GM23248 (cell line): ENCODE results near the gene MME.
"Not testable (repeated sequence)": the region's sequence is repeated elsewhere in the genome, so short reads cannot be mapped to it uniquely, and the experiment has no call there.

ENCODE experiments used
- EZH2 ChIP-seq: fragments of 200-600 bp; sonication (generic); IDR thresholded peaks from 2 replicates; pipeline ENCODE4 v1.6.1; 2018; ENCODE audit warnings: antibody characterized with exemption, mild to moderate bottlenecking; ENCODE audit not compliant: insufficient read depth, poor library complexity, severe bottlenecking
- EZH2phosphoT487 ChIP-seq: fragments of 200-600 bp; sonication (generic); IDR thresholded peaks from 2 replicates; pipeline ENCODE4 v1.6.1; 2018; ENCODE audit warnings: antibody characterized with exemption, moderate library complexity, mild to moderate bottlenecking, low read depth; ENCODE audit not compliant: insufficient read depth

DNA sequence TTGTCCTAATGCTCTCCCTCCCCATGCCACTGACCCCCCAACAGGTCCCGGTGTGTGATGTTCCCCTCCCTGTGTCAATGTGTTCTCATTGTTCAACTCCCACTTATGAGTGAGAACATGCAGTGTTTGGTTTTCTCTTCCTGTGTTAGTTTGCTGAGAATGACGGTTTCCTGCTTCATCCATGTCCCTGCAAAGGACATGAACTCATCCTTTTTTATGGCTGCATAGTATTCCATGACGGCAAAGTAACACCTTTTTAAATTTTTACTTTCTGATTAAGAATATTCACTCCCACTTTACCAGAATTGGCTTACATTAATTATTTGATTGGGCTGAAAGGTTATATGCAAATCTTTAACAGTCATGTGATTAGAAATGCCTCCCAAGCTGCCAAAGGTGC is 135.9 kb downstream of the MME start:
- TF ChIP-seq EZH2, EZH2phosphoT487: not testable (repeated sequence)
